ENCODE data around the gene BCL2. TPM values are rescaled to one million over a fixed set of nuclear protein-coding genes. Genes with fewer than 3 reads are reported as not detected.
A peak's percentile ranks its signal among the peaks of the same experiment; 100 is the strongest.

Gene BCL2
- total RNA-seq, 1 donor from 2014 or later = 2.4 TPM

DNA sequence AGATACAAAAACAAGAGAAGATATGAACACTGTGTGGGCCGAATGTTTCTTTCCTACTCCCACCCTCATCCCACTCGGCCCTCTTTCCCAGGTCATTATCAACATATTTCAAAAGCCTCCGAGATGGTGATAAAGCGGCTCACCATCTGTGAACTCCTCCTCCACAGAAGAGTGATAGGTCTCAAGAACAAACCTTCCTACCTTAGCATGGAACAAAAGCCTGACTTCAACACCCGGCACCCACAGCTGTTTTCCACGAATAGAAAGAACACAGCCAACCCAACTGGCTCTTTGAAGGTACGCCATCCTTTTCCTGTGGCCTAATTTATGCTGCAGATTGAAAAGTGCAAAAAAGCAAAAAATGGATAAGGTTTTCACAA lies 28.8 kb downstream of the BCL2 start:
- no peak for FAIRE-seq
- Histone ChIP-seq H3K4me3 (ENCODE audit: low read depth, low read length) (no peak overlapping the region), H3K36me3 (ENCODE audit: control insufficient read depth, insufficient read depth, low read length) (no peaks in the 10 kb centered on the region), H3K27me3 (ENCODE audit: control insufficient read depth, insufficient read depth, low read length) (no peaks in the 10 kb centered on the region)
- DNase-seq (ENCODE audit: low read depth) = no peak
- TF ChIP-seq CTCF (IDR thresholded peaks at IDR 0.05; ENCODE audit: insufficient read depth, low read length, severe bottlenecking) = no peak

DNA sequence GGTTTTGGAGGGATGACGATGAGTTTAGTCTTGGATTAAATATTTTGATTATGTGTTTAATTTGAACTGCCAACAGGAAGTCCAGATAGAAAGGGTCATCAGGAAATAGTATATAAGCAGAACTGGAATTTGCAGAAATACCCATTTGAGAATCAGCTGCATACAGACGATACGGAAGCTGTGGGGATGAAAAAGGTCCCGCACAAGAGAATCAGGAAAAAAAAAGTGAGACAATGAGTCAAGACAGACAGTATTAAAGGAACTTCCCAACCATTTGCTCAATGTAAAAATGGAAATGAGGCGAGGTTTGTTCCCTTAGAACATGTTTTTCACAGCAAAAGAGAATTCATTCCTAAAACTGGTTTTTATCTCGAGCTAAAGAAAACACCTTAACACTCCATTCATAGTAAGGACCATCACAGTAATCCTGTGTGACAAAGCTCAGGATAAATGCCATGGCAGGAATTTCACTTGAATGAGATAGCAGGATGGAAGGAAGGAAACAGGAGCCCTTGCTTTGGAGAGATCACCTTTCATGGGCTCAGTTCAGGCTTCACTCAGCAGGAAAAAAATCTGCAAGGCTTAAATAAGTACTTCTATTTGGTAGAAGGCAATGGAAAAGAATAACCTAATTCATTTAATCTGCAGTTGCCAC lies 29.3 kb downstream of the BCL2 start:
- Histone ChIP-seq H3K4me3 (ENCODE audit: low read depth, low read length) (no peak overlapping the region), H3K36me3 (ENCODE audit: control insufficient read depth, insufficient read depth, low read length) (no peaks in the 10 kb centered on the region), H3K27me3 (ENCODE audit: control insufficient read depth, insufficient read depth, low read length) (no peaks in the 10 kb centered on the region)
- peak; percentile 13 for FAIRE-seq
- DNase-seq (ENCODE audit: low read depth) = no peak
- no peak for TF ChIP-seq CTCF (IDR thresholded peaks at IDR 0.05; ENCODE audit: insufficient read depth, low read length, severe bottlenecking)

DNA sequence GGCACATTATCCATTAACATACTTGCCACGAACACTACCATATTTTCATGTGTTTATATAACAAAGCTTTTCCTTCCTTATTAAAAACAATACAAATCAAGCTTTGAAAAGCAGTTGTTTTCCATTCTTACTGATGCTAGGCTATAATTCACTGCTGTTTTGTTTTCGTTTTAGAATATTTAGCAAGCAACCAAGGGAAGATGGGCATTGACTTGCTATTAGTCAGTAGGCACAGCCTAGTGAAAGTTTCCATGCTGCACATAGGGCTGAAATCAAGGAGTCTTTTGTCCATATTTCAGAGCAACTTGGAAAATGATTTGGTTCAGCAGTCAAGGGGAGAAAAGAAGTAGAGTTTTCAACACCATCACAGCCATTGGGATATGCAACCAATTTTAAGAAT lies 31.3 kb downstream of the BCL2 start:
- no peak for TF ChIP-seq CTCF (IDR thresholded peaks at IDR 0.05; ENCODE audit: insufficient read depth, low read length, severe bottlenecking)
- H3K27me3 ChIP-seq (ENCODE audit: control insufficient read depth, insufficient read depth, low read length) = no peaks in the 10 kb centered on the region
- no peak for FAIRE-seq

GRCh38 chr18:63287691-63288220 lies 31.8 kb downstream of the BCL2 start:
- H3K36me3 ChIP-seq (ENCODE audit: control insufficient read depth, insufficient read depth, low read length) = no peaks in the 10 kb centered on the region
- no peak for DNase-seq (ENCODE audit: low read depth)
- no peak overlapping the region for H3K4me3 ChIP-seq (ENCODE audit: low read depth, low read length)
- no peak for FAIRE-seq
- TF ChIP-seq CTCF (IDR thresholded peaks at IDR 0.05; ENCODE audit: insufficient read depth, low read length, severe bottlenecking) = no peak
- H3K27me3 ChIP-seq (ENCODE audit: control insufficient read depth, insufficient read depth, low read length) = no peaks in the 10 kb centered on the region

More for the DNA sequence above, 31.3 kb downstream of the BCL2 start:
- no peak for DNase-seq (ENCODE audit: low read depth)
- no peak overlapping the region for H3K4me3 ChIP-seq (ENCODE audit: low read depth, low read length)
- no peaks in the 10 kb centered on the region for H3K36me3 ChIP-seq (ENCODE audit: control insufficient read depth, insufficient read depth, low read length)

DNA sequence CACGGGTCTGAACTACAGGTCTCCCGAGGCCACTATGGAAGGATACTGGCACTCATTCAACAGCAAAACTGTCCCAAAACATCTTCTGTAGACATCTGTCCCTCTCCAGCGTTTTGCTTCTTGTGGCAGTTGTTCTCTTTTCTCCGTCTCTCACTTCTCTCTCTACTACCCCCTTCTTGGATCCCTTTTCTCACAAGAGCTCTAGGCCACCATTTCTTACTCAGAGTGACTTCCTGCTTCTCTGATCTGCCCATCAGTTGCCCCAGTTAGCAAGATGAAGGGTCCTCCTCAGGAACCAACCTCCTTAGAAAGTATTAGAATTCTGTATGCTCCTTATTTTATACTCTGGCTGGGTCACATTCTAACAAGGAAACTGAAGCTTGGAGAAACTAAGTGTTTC lies 32.6 kb downstream of the BCL2 start:
- no peaks in the 10 kb centered on the region for H3K27me3 ChIP-seq (ENCODE audit: control insufficient read depth, insufficient read depth, low read length)
- TF ChIP-seq CTCF (IDR thresholded peaks at IDR 0.05; ENCODE audit: insufficient read depth, low read length, severe bottlenecking) = no peak
- FAIRE-seq (no peak), DNase-seq (ENCODE audit: low read depth) (no peak)
- H3K4me3 ChIP-seq (ENCODE audit: low read depth, low read length) = no peak overlapping the region
- H3K36me3 ChIP-seq (ENCODE audit: control insufficient read depth, insufficient read depth, low read length) = no peaks in the 10 kb centered on the region

Data from bronchial epithelial cell (primary cell).